Uterus (tissue), 4 donors: ENCODE results near the gene RBM42. TPM values are rescaled to one million over a fixed set of nuclear protein-coding genes. Genes with fewer than 3 reads are reported as not detected.
A peak's percentile ranks its signal among the peaks of the same experiment; 100 is the strongest.

Experiments
- DNase-seq, 2 donors: peaks; one replicate each; pipeline ENCODE4 v3.0.0-alpha.2; 2019 to 2020
- H3K27ac ChIP-seq, 2 donors: fragments of 200-600 bp; sonication (generic); 1 replicate in 1 of 2; 2 replicates in 1 of 2; pipeline ENCODE4 v1.5.1; 2016 to 2018
- H3K27me3 ChIP-seq, 2 donors: fragments of 200-600 bp; sonication (generic); one replicate each; pipeline ENCODE4 v1.5.1; 2018 to 2019; ENCODE audit warnings: control low read depth in 1 of 2
- H3K36me3 ChIP-seq, 2 donors: fragments of 200-600 bp; sonication (generic); one replicate each; pipeline ENCODE4 v1.5.1; 2019; ENCODE audit warnings: control low read depth in 1 of 2
- H3K4me1 ChIP-seq, 2 donors: fragments of 200-600 bp; sonication (generic); one replicate each; pipeline ENCODE4 v1.5.1; 2018 to 2019; ENCODE audit warnings: control low read depth in 1 of 2
- H3K4me3 ChIP-seq, 2 donors: fragments of 200-600 bp; sonication (generic); 1 replicate in 1 of 2; 2 replicates in 1 of 2; pipeline ENCODE4 v1.5.1; 2018 to 2019; ENCODE audit warnings: mild to moderate bottlenecking in 1 of 2
- H3K9me3 ChIP-seq, 2 donors: fragments of 200-600 bp; sonication (generic); one replicate each; pipeline ENCODE4 v1.5.1; 2019; ENCODE audit warnings: control low read depth in 1 of 2
- POLR2A ChIP-seq, 2 donors: fragments of 450-650 bp; IDR thresholded peaks; one replicate each; pipeline ENCODE4 v1.6.1; 2016; ENCODE audit warnings: antibody characterized with exemption in 2 of 2, mild to moderate bottlenecking in 1 of 2, moderate library complexity in 1 of 2
- intact Hi-C: fragments of 100-400 bp; cut with DNase I; formaldehyde crosslinking; loops from one replicate; pipeline ENCODE4 v1.15.1; 2023; ENCODE audit warnings: low total_unique reads
- total RNA-seq, 4 donors: library from RNA; depleted of rRNA in 3 of 4; stranded (reverse); fragments of >200 nt in 3 of 4; gene quantifications; one replicate each; pipeline versions ENCODE4 v1.1.0 to v1.2.4, GENCODE V29; 2014 to 2023
- TF ChIP-seq, protein P1 (sequence below), 4 experiments: fragments of 200-600 bp in 2 of 4; fragments of 450-650 bp in 2 of 4; sonication (generic) in 2 of 4; IDR thresholded peaks; one replicate each; pipeline ENCODE4 v1.5.1; 2016 to 2019; ENCODE audit warnings: antibody characterized with exemption in 4 of 4, mild to moderate bottlenecking in 2 of 4, moderate library complexity in 1 of 4
- donor health status: DM: yes; HTN: yes; CAD: no.

RBM42 gene
- total RNA-seq, 4 donors from 2014 or later = 23.8 to 60.0 (median 31.5) TPM

DNA sequence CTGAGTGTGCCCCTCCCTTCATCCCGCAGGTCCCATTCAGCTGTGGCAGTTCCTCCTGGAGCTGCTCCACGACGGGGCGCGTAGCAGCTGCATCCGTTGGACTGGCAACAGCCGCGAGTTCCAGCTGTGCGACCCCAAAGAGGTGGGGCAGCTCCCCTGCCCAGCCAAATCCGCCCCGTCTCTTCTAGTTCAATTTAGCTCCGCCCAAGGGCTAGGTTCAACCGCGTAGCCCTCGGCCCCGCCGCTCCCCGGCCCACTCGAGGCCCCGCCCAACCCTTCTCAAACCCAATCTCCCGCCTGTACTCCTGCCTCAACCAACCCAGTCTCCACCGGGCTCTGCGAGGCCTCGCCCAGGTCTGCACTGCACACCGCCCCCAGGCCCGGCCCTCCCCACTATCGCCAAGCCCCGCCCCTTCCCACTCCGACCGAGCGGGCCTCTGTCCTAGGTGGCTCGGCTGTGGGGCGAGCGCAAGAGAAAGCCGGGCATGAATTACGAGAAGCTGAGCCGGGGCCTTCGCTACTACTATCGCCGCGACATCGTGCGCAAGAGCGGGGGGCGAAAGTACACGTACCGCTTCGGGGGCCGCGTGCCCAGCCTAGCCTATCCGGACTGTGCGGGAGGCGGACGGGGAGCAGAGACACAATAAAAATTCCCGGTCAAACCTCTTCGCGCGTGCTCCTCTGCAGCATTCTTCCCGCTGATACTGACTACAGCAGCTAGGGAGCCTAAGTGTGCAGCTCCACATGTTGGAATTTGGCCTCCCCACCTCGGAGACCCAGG is 15.6 kb downstream of the RBM42 start:
- intact Hi-C loops = no loop called here
- peaks cover 0 to 3% of the 10 kb centered on the region in 2 donors for H3K4me1 ChIP-seq
- H3K4me3 ChIP-seq = peak overlapping the region; percentile 49 to 51
- no peaks in the 10 kb centered on the region for H3K27me3 ChIP-seq
- peak overlapping the region; percentile 85 to 91 for H3K27ac ChIP-seq
- no peaks in the 10 kb centered on the region for H3K36me3 ChIP-seq
- H3K9me3 ChIP-seq = no peaks in the 10 kb centered on the region
- TF ChIP-seq, protein P1, sequence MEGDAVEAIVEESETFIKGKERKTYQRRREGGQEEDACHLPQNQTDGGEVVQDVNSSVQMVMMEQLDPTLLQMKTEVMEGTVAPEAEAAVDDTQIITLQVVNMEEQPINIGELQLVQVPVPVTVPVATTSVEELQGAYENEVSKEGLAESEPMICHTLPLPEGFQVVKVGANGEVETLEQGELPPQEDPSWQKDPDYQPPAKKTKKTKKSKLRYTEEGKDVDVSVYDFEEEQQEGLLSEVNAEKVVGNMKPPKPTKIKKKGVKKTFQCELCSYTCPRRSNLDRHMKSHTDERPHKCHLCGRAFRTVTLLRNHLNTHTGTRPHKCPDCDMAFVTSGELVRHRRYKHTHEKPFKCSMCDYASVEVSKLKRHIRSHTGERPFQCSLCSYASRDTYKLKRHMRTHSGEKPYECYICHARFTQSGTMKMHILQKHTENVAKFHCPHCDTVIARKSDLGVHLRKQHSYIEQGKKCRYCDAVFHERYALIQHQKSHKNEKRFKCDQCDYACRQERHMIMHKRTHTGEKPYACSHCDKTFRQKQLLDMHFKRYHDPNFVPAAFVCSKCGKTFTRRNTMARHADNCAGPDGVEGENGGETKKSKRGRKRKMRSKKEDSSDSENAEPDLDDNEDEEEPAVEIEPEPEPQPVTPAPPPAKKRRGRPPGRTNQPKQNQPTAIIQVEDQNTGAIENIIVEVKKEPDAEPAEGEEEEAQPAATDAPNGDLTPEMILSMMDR (IDR thresholded peaks at IDR 0.05) = no peak
- TF ChIP-seq POLR2A (IDR thresholded peaks at IDR 0.05) = peak in 1 of 2 donors; percentile 67
- DNase-seq = peak; percentile 95 to 96

DNA sequence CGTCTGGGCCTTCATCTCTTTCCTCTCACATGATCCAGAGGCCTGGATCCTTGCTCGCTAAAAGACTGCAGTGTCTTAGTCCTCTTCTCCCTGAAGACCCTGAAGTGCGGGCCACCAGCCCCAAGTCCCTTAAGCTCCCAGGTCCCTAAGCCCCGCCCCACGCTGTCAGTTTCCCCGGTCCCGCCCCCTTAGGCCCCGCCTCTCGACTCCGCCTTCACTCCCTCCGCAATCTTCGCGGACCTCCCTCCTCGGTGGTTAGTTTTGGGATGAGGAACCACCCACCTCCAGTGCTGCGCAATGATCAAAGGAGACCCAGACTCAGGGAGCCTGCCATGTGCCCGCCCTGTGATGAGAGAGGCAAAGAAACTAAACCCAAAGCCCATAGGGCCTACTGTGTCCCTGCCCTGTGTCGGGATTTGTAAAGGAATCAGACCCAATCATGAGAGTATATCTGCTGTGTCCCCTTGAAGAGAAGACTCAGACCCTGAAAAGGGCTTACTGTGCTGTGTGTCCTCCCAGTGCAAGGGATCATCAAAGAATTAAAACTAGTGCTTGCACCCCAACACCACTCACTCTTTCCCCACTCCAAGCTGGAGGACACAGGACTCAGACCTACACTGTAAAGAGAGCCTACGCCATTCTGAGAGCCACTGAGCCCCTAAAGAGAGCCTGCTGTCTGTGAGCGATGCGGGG is 16.3 kb downstream of the RBM42 start:
- DNase-seq = peak; percentile 92 to 93
- H3K4me1 ChIP-seq = peaks cover 0 to 7% of the 10 kb centered on the region in 2 donors
- no peaks in the 10 kb centered on the region for H3K9me3 ChIP-seq

DNA sequence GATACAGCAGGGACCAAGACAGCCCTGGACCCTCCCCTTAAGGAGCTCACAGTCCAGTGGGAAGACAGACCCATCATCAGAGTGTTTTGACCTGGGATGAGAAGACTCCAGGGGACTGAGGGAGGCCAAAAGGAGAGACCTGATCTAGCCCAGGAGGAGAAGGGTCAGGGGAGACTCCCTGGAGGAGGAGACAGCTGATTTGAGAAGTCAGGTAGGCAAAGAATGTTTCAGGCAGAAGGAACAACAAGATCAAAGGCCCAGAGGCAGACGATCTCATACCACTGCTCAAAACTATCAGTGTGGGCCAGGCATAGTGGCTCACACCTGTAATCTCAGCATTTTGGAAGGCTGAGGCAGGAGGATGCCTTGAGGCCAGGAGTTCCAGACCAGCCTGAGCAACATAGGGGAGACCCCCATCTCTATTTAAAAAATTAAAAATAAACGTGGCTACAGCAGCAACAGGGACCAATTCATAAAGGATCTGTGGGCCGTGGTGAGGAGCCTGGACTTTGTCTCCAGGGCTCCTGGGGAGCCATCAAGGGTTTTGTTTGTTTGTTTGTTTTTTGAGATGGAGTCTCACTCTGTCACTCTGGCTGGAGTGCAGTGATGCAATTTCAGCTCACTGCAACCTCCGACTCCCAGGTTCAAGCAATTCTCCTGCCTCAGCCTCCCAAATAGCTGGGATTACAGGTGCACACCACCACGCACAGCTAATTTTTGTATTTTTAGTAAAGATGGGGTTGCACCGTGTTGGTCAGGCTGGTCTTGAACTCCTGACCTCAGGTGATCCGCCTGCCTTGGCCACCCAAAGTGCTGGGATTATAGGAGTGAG is 17.1 kb downstream of the RBM42 start:
- Histone ChIP-seq H3K27ac (peak overlapping the region; percentile 85 to 91), H3K4me3 (no peak overlapping the region), H3K36me3 (no peaks in the 10 kb centered on the region), H3K9me3 (no peaks in the 10 kb centered on the region), H3K4me1 (peaks cover 0 to 7% of the 10 kb centered on the region in 2 donors), H3K27me3 (no peaks in the 10 kb centered on the region)
- intact Hi-C loops = no loop called here
- DNase-seq = no peak
- TF ChIP-seq, protein P1 (IDR thresholded peaks at IDR 0.05) = no peak
- no peak for TF ChIP-seq POLR2A (IDR thresholded peaks at IDR 0.05)

More for the DNA sequence above, 16.3 kb downstream of the RBM42 start:
- intact Hi-C loops = no loop called here
- Histone ChIP-seq H3K27me3 (no peaks in the 10 kb centered on the region), H3K36me3 (no peaks in the 10 kb centered on the region), H3K27ac (peak overlapping the region; percentile 85 to 91), H3K4me3 (peak overlapping the region; percentile 49 to 51)
- no peak for TF ChIP-seq POLR2A (IDR thresholded peaks at IDR 0.05)

DNA sequence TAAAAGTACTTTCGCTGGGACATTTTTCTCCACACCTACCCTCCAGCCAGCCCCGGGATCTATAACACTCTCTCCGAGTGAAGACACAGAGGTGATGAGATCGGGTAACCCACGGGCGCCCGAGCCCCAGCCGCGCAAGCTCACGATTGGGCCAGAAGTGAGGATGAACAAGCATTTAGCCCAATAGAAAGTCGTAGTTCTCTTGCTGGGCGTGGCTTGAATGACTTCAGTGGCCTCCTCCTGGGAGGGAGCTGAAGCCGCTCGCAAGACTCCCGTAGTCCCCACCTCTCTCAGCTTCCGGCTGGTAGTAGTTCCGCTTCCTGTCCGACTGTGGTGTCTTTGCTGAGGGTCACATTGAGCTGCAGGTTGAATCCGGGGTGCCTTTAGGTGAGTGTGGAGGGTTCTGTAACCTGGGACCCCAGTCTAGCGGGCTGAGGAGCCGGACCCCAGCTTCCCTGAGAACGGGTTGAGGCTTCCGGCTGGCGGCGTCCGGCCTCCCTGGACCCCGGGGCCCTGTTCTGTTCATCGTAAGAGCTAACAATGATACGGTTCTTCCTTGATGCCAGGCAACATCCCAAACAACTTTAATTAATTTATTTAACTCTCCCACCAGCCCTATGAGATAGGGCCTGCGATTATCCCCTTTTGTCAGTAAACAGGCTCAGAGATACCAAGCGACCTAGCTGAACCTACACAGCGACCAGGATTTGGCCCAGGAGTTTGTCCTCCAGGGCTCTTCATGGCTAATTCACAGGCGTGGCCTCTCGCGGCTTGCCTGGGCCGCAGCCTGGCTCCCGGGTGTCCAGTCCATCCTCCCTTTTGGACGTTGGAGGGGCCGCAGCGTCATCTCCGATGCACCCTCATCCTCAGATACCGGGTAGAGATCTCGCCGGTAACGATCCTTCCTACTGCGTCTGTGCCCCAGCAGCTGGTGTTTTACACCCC is 19.5 kb downstream of the RBM42 start, which contains the start of gene COX6B1:
Gene COX6B1, plus strand, starts transcription at position 307 of the 945 bp plus-strand sequence. CDS start 2,921 bp downstream, outside the sequence.
- peak within 1 kb of the TSS; percentile 77 to 80 for H3K27ac ChIP-seq
- peaks cover 0 to 7% of the 10 kb centered on the region in 2 donors for H3K4me1 ChIP-seq
- TF ChIP-seq, protein P1 (IDR thresholded peaks at IDR 0.05) = no peak
- peak; percentile 42 to 46 for TF ChIP-seq POLR2A (IDR thresholded peaks at IDR 0.05)
- H3K9me3 ChIP-seq = no peaks in the 10 kb centered on the region
- peak within 1 kb of the TSS; percentile 63 to 89 for H3K4me3 ChIP-seq
- no peaks in the 10 kb centered on the region for H3K27me3 ChIP-seq
- no peaks in the 10 kb centered on the region for H3K36me3 ChIP-seq
- intact Hi-C loops = no loop called here
- peak; percentile 92 to 95 for DNase-seq
